Osteoblast (primary cell): ENCODE data around the gene GDF7. TPM values are rescaled to one million over a fixed set of nuclear protein-coding genes. Genes with fewer than 3 reads are reported as not detected.

Experiments used
- DNase-seq: peaks from one replicate; pipeline ENCODE4 v3.0.0; 2011; ENCODE audit warnings: low spot score, mixed read lengths; ENCODE audit not compliant: insufficient read length; ENCODE audit errors: missing footprints
- H2AFZ ChIP-seq: 2 replicates; pipeline ENCODE4 v1.6.0; 2011; ENCODE audit warnings: mild to moderate bottlenecking, low read length
- H3K27ac ChIP-seq: 2 replicates; pipeline ENCODE4 v1.5.1; 2011; ENCODE audit warnings: mild to moderate bottlenecking, low read depth, low read length, moderate library complexity
- H3K27me3 ChIP-seq: 2 replicates; pipeline ENCODE4 v1.6.0; 2012; ENCODE audit warnings: mild to moderate bottlenecking, control low read depth, inconsistent platforms, low read length, moderate library complexity; ENCODE audit not compliant: insufficient read depth
- H3K36me3 ChIP-seq: 2 replicates; pipeline ENCODE4 v1.5.1; 2011; ENCODE audit warnings: mild to moderate bottlenecking, low read length, control low read depth, moderate library complexity; ENCODE audit not compliant: insufficient read depth
- H3K4me1 ChIP-seq: 2 replicates; pipeline ENCODE4 v1.5.1; 2011; ENCODE audit warnings: mild to moderate bottlenecking, low read length, control low read depth, moderate library complexity; ENCODE audit not compliant: insufficient read depth
- H3K4me2 ChIP-seq: 2 replicates; pipeline ENCODE4 v1.6.0; 2011; ENCODE audit warnings: mild to moderate bottlenecking, low read length; ENCODE audit not compliant: insufficient read depth
- H3K4me3 ChIP-seq: fragments of 200-600 bp; sonication (generic); 3 replicates; pipeline ENCODE4 v1.5.1; 2012; ENCODE audit warnings: mild to moderate bottlenecking, low read length, inconsistent platforms; ENCODE audit not compliant: insufficient read depth
- H3K79me2 ChIP-seq: 2 replicates; pipeline ENCODE4 v1.6.0; 2012; ENCODE audit warnings: mild to moderate bottlenecking, low read length, control low read depth, inconsistent platforms; ENCODE audit not compliant: insufficient read depth
- H3K9me3 ChIP-seq: 2 replicates; pipeline ENCODE4 v1.5.1; 2011; ENCODE audit warnings: low read depth, low read length, control low read depth
- H4K20me1 ChIP-seq: 2 replicates; pipeline ENCODE4 v1.6.0; 2012; ENCODE audit warnings: mild to moderate bottlenecking, low read length, control low read depth; ENCODE audit not compliant: insufficient read depth
- total RNA-seq: library from RNA; depleted of rRNA; stranded (reverse); fragments of >200 nt; gene quantifications from 2 replicates; pipeline ENCODE4 v1.2.3, GENCODE V29; 2012
- TF ChIP-seq, protein P1 (sequence below): IDR thresholded peaks from 2 replicates; pipeline ENCODE4 v1.5.1; 2011; ENCODE audit warnings: mild to moderate bottlenecking, low read depth, low read length, moderate library complexity; ENCODE audit errors: extremely low read depth

The GDF7 gene
- total RNA-seq = under 0.01 TPM in 1 of 2 replicates, not detected in the other

DNA sequence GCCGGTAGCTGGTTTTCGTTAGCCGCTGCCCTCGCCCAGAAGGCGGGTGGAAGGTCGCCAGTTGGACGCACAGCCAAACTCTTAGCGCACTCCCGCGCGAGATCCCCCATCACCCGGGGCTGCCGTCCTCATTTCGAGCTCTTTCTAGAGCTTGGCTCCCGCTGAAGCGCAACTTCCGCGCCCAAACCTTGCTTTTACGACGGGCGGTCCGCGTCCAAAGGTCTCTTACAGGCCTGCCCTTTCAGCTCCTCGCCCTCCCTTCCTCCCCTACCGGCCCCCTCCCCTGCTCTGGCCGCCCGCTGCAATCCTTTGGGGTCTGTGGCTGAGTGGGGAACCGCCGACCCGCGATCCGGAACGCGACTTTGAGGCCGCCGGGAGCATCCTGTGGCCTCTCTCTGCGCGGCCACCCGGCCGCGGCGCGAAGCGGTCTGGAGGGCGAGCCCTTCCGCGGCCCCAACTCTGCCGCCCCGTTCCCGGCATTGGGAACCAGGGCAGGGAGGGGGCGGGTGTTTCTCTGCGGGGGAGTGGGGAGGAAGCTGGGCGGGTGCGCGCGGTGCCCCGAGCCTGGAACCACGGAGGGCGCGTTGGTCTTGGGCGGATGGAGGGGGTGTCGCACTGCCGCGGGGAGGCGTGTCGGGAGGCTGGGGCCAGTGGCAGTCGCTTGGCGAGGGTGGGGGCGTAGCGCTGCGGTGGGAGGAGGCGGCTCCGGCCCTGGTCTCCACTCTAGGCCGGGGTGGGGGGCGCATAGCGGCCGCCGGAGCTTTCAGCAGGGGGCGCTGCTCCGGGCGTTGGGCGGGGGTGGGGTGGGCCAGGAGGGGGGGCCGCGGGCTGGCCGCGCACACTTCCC lies at the start of gene GDF7:
Gene GDF7, plus strand, starts transcription at position 841 of the 847 bp plus-strand sequence. CDS start 96 bp downstream, outside the sequence.
- no peaks in the 10 kb centered on the region for H3K9me3 ChIP-seq
- peak within 1 kb of the TSS; percentile 47 for H3K4me3 ChIP-seq
- H4K20me1 ChIP-seq = no peaks in the 10 kb centered on the region
- H3K27ac ChIP-seq = no peak within 1 kb of the TSS
- no peaks in the 10 kb centered on the region for H3K79me2 ChIP-seq
- H3K4me1 ChIP-seq = no peaks in the 10 kb centered on the region
- peak within 1 kb of the TSS; percentile 53 for H3K4me2 ChIP-seq
- TF ChIP-seq, protein P1, sequence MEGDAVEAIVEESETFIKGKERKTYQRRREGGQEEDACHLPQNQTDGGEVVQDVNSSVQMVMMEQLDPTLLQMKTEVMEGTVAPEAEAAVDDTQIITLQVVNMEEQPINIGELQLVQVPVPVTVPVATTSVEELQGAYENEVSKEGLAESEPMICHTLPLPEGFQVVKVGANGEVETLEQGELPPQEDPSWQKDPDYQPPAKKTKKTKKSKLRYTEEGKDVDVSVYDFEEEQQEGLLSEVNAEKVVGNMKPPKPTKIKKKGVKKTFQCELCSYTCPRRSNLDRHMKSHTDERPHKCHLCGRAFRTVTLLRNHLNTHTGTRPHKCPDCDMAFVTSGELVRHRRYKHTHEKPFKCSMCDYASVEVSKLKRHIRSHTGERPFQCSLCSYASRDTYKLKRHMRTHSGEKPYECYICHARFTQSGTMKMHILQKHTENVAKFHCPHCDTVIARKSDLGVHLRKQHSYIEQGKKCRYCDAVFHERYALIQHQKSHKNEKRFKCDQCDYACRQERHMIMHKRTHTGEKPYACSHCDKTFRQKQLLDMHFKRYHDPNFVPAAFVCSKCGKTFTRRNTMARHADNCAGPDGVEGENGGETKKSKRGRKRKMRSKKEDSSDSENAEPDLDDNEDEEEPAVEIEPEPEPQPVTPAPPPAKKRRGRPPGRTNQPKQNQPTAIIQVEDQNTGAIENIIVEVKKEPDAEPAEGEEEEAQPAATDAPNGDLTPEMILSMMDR = no peak
- DNase-seq = peak; percentile 89
- H3K27me3 ChIP-seq = peaks cover 95% of the 10 kb centered on the region
- H3K36me3 ChIP-seq = no peaks in the 10 kb centered on the region
- no peak within 1 kb of the TSS for H2AFZ ChIP-seq

DNA sequence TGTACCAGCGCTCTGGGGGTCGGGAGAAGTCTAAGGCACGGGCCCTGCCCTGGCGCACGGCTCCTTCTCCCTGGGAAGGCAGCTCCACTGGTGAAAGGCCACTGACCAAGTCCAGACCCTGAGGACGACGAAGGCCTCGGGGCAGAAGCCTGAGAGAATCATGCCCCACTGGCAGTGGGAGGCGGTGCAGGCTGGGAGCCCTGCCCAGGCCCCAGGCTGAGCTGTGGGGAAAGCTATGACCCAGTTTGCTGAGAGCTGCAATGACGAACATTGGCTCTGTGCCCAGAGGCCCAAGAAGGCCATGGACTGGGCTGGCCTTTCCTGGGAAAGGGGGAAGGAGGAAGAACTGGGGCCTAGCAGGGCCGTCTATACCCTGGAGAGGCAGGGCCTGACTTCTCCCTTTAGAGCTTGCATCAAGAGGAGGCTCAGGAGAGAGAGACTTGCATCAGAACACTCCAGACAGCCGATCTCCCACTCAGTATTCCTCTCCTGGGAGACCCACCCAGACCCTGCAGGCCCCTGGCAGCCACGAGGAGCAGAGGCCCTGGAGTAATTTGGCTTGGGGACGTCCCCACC lies 49.0 kb upstream of the GDF7 start:
- DNase-seq = peak; percentile 99
- Histone ChIP-seq H3K9me3 (no peaks in the 10 kb centered on the region), H3K4me1 (peaks cover 30% of the 10 kb centered on the region), H3K4me3 (no peak overlapping the region), H3K27ac (peak overlapping the region; percentile 98), H4K20me1 (no peaks in the 10 kb centered on the region), H3K79me2 (no peaks in the 10 kb centered on the region), H2AFZ (peak overlapping the region; percentile 79), H3K27me3 (no peaks in the 10 kb centered on the region), H3K36me3 (no peaks in the 10 kb centered on the region), H3K4me2 (peak overlapping the region; percentile 30)
- TF ChIP-seq, protein P1 = peak; percentile 47

DNA sequence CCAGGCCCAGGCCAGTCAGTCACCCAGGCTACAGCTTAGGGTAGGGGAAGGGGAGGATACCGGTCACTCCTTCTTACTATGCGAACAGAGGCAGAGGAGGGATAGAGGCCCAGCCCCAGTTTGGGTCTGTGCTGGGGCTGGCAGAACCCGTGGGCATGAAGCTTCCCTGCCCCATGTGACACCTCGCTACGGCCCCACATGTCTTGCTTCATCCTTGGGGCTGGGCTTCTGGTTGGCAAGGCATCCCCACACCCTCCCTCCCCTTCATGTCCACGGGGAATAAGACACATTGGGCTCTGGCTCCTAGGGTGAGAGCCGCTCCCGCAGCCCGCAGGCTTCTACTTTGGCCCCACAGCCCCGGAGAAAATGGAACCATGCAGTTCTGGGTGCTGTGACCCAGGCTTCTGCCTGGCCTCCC lies 48.5 kb upstream of the GDF7 start:
- Histone ChIP-seq H3K4me2 (peak overlapping the region; percentile 30), H2AFZ (peak overlapping the region; percentile 79), H3K4me1 (peaks cover 30% of the 10 kb centered on the region), H3K36me3 (no peaks in the 10 kb centered on the region), H3K27me3 (no peaks in the 10 kb centered on the region), H3K9me3 (no peaks in the 10 kb centered on the region), H3K27ac (peak overlapping the region; percentile 98), H4K20me1 (no peaks in the 10 kb centered on the region), H3K4me3 (no peak overlapping the region), H3K79me2 (no peaks in the 10 kb centered on the region)
- DNase-seq = peak; percentile 85
- TF ChIP-seq, protein P1 = no peak
